HepG2 (cell line): Measurements from ENCODE around the gene ZC3H4. TPM values are rescaled to one million over a fixed set of nuclear protein-coding genes. Genes with fewer than 3 reads are reported as not detected.

ENCODE experiments used
- ATAC-seq: fragments of 200-7000 bp; cut with Tn5 transposase; 3 replicates; pipeline ENCODE4 v1.9.1; 2020; ENCODE audit warnings: mild to moderate bottlenecking, moderate library complexity
- BruUV-seq: library from RNA; stranded (reverse); fragments of 400-500 nt; replicated peaks from 2 replicates; lab custom pipeline; 2021; lab: Mats Ljungman, UMichigan
- CTCF ChIA-PET: fragments of 300-600 bp; formaldehyde crosslinking; extraction: SDS; loops from one replicate; lab custom pipeline; 2021; ENCODE audit warnings: low total read pairs, inconsistent platforms, low intra/inter-chr PET ratio; lab: Yijun Ruan, JAX
- POLR2A ChIA-PET: fragments of 350-600 bp; sonication (Branson Sonifier 250); formaldehyde crosslinking; loops from one replicate; lab custom pipeline; 2020; ENCODE audit warnings: antibody characterized with exemption, inconsistent platforms; lab: Yijun Ruan, JAX
- DNase-seq: peaks from one replicate; pipeline ENCODE4 v3.0.0-alpha.2; 2015; ENCODE audit warnings: low spot score
- FAIRE-seq: peaks from 3 replicates; lab custom pipeline; 2011; peaks lifted over from hg19 to GRCh38; lab: Jason Lieb, UNC
- H2AFZ ChIP-seq: one replicate; pipeline ENCODE4 v1.6.1; 2011; ENCODE audit warnings: low read length, inconsistent platforms
- H3K27ac ChIP-seq: fragments of 300-600 bp; 3 replicates; pipeline ENCODE4 v1.8.0; 2011; ENCODE audit warnings: mixed run types, mild to moderate bottlenecking, mixed read lengths, low read length, inconsistent platforms; ENCODE audit not compliant: insufficient read depth; ENCODE audit errors: extremely low read length
- H3K27me3 ChIP-seq, 2 experiments: fragments of 200-600 bp in 1 of 2; 2 replicates in 1 of 2; 3 replicates in 1 of 2; pipeline versions ENCODE4 v1.6.0 to v1.8.0; 2011; ENCODE audit warnings: low read length in 2 of 2, mild to moderate bottlenecking in 2 of 2, moderate library complexity in 2 of 2, inconsistent platforms in 1 of 2; ENCODE audit not compliant: insufficient read depth in 2 of 2, control insufficient read depth in 1 of 2
- H3K36me3 ChIP-seq, 2 experiments: fragments of 200-600 bp in 1 of 2; replicated peaks in 1 of 2; 2 replicates in 1 of 2; 3 replicates in 1 of 2; pipeline versions ENCODE4 v1.5.1 to v1.8.0; 2011; ENCODE audit warnings: low read length in 2 of 2, inconsistent platforms in 1 of 2; ENCODE audit not compliant: insufficient read depth in 2 of 2, control insufficient read depth in 1 of 2
- H3K4me1 ChIP-seq: 2 replicates; pipeline ENCODE4 v1.5.1; 2012; ENCODE audit warnings: low read length, inconsistent platforms; ENCODE audit not compliant: insufficient read depth
- H3K4me2 ChIP-seq: 2 replicates; pipeline ENCODE4 v1.6.0; 2011; ENCODE audit warnings: low read depth, low read length, inconsistent platforms
- H3K4me3 ChIP-seq, 3 experiments: fragments of 200-600 bp in 1 of 3; sonication (generic), shearing (Covaris generic) in 1 of 3; replicated peaks in 1 of 3; 2 replicates each; pipeline ENCODE4 v1.5.1; 2011 to 2016; ENCODE audit warnings: low read length in 3 of 3, inconsistent platforms in 2 of 3, low read depth in 2 of 3, mild to moderate bottlenecking in 2 of 3, control low read depth in 1 of 3, mixed read lengths in 1 of 3; ENCODE audit not compliant: insufficient read depth in 1 of 3
- H3K79me2 ChIP-seq: one replicate; pipeline ENCODE4 v1.6.1; 2011; ENCODE audit warnings: low read length, inconsistent platforms; ENCODE audit not compliant: insufficient read depth
- H3K9ac ChIP-seq: 2 replicates; pipeline ENCODE4 v1.6.0; 2011; ENCODE audit warnings: mild to moderate bottlenecking, low read depth, low read length, inconsistent platforms; ENCODE audit not compliant: insufficient read depth
- H3K9me3 ChIP-seq: 2 replicates; pipeline ENCODE4 v1.5.1; 2012; ENCODE audit warnings: mild to moderate bottlenecking, low read length
- H4K20me1 ChIP-seq: 2 replicates; pipeline ENCODE4 v1.6.0; 2011; ENCODE audit warnings: inconsistent platforms, mild to moderate bottlenecking, low read length, moderate library complexity; ENCODE audit not compliant: insufficient read depth
- ATF1 ChIP-seq: IDR thresholded peaks from 2 replicates; pipeline ENCODE4 v1.6.1; 2016; ENCODE audit warnings: mild to moderate bottlenecking, control low read depth
- HDAC2 ChIP-seq: sonication (generic); formaldehyde crosslinking; IDR thresholded peaks from 2 replicates; pipeline ENCODE4 v1.4.0; 2020; ENCODE audit warnings: missing genetic modification reagents
- REXO4 ChIP-seq: sonication (generic); formaldehyde crosslinking; IDR thresholded peaks from 2 replicates; pipeline ENCODE4 v1.8.0; 2022; ENCODE audit warnings: missing genetic modification reagents, mild to moderate bottlenecking, borderline replicate concordance
- SALL2 ChIP-seq: sonication (generic); formaldehyde crosslinking; IDR thresholded peaks from 2 replicates; pipeline ENCODE4 v1.8.1; 2023; ENCODE audit warnings: mild to moderate bottlenecking, missing genetic modification reagents, inconsistent platforms
- SMC3 ChIP-seq: IDR thresholded peaks from 2 replicates; pipeline ENCODE4 v1.6.1; 2011; ENCODE audit warnings: low read length, improper control_type of control experiment
- WIZ ChIP-seq: sonication (generic); formaldehyde crosslinking; IDR thresholded peaks from 2 replicates; pipeline ENCODE4 v1.5.1; 2020; ENCODE audit warnings: mild to moderate bottlenecking, missing genetic modification reagents
- ZNF3 ChIP-seq: IDR thresholded peaks from 2 replicates; pipeline ENCODE4 v1.7.0; 2017; ENCODE audit warnings: inconsistent platforms
- ZNF33A ChIP-seq: sonication (generic); formaldehyde crosslinking; IDR thresholded peaks from 2 replicates; pipeline ENCODE4 v1.5.1; 2020; ENCODE audit warnings: missing genetic modification reagents, mild to moderate bottlenecking, moderate library complexity, borderline replicate concordance
- ZNF496 ChIP-seq: sonication (generic); formaldehyde crosslinking; IDR thresholded peaks from 2 replicates; pipeline ENCODE4 v1.8.1; 2023; ENCODE audit warnings: mild to moderate bottlenecking, moderate library complexity, missing genetic modification reagents; ENCODE audit not compliant: insufficient replicate concordance
- ZNF557 ChIP-seq: sonication (generic); formaldehyde crosslinking; IDR thresholded peaks from 2 replicates; pipeline ENCODE4 v1.4.0; 2020; ENCODE audit warnings: missing genetic modification reagents
- ZNF652 ChIP-seq: IDR thresholded peaks from 2 replicates; pipeline ENCODE4 v1.6.1; 2016; ENCODE audit warnings: low read depth, borderline replicate concordance
- ZNF709 ChIP-seq: sonication (generic); formaldehyde crosslinking; IDR thresholded peaks from 2 replicates; pipeline ENCODE4 v1.5.0; 2020; ENCODE audit warnings: mild to moderate bottlenecking, missing genetic modification reagents
- WGBS: methylation state at CpG from one replicate; pipeline ENCODE4 v1.1.6; 2017; ENCODE audit warnings: low lambda C conversion rate; 5-methylcytosine and 5-hydroxymethylcytosine counted together
- in situ Hi-C: cut with HindIII; loops from 2 replicates; pipeline ENCODE4 v1.10.0; 2017; ENCODE audit warnings: low pct_unique_long_range_greater_than_20kb; ENCODE audit not compliant: extremely low pct_ligation_motif_present
- intact Hi-C: fragments of 100-400 bp; cut with micrococcal nuclease; formaldehyde crosslinking; loops from one replicate; pipeline ENCODE4 v1.10.0; 2022; ENCODE audit not compliant: unreplicated experiment
- polyA plus RNA-seq, 8 experiments: library from polyadenylated mRNA; depleted of rRNA in 3 of 8; stranded (reverse) in 7 of 8; unstranded in 1 of 8; fragments of >200 nt; fragmentation: Illumina TruSeq in 4 of 8; extraction: Trizol in 4 of 8; gene quantifications; 2 replicates each; pipeline versions ENCODE4 v1.2.1 to v1.2.3, GENCODE V29; 2011 to 2016; ENCODE audit warnings: low read depth in 4 of 8, missing spikeins in 1 of 8, mixed read lengths in 1 of 8; ENCODE audit not compliant: insufficient read depth in 1 of 8
- total RNA-seq, 5 experiments: library from RNA; depleted of rRNA; stranded (reverse); fragments of >200 nt; fragmentation: Illumina TruSeq; extraction: Trizol; gene quantifications; 2 replicates each; pipeline ENCODE4 v1.2.3, GENCODE V29; 2016; ENCODE audit warnings: low read depth in 1 of 5
- TF ChIP-seq, protein P1 (sequence below): sonication (generic); formaldehyde crosslinking; IDR thresholded peaks from 2 replicates; pipeline ENCODE4 v1.8.1; 2023; ENCODE audit warnings: mild to moderate bottlenecking, missing genetic modification reagents
- TF ChIP-seq, protein P2 (sequence below): IDR thresholded peaks from 2 replicates; pipeline ENCODE4 v1.6.1; 2016; ENCODE audit warnings: low read depth, control low read depth
- TF ChIP-seq, protein P3 (sequence below): IDR thresholded peaks from 2 replicates; pipeline ENCODE4 v1.6.1; 2016; ENCODE audit warnings: missing compliant biosample characterization, missing genetic modification reagents, borderline replicate concordance
- TF ChIP-seq, protein P4 (sequence below): sonication (generic); formaldehyde crosslinking; IDR thresholded peaks from 2 replicates; pipeline ENCODE4 v1.5.1; 2020; ENCODE audit warnings: missing genetic modification reagents, mild to moderate bottlenecking, borderline replicate concordance

Gene ZC3H4
- total and polyA plus RNA-seq, 2 of the 13 experiments (the other 11 are each of a cell fraction or from before 2014, with no cell fraction given): 1.8 to 10.7 TPM

DNA sequence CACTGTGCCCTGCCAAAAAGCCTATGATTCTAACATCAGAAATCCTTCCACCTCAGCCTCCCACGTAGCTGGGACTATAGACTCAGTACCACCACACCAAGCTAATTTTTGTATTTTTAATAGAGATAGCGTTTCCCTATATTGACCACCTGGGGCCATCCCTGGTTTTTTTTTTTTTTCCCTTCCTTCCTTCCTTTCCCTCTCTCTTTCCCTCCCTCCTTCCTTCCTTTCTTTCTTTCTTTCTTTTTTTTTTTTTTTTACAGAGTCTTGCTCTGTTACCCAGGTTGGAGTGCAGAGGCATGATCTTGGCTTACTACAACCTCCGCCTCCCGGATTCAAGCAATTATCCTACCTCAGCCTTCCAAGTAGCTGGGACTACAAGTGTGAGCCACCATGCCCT, 16.0 kb upstream of the ZC3H4 start:
- no peak for DNase-seq
- 95% methylated on average over 4 of the region's 4 CpGs for WGBS

More for the DNA sequence above, 16.0 kb upstream of the ZC3H4 start:
- Histone ChIP-seq H3K4me3 (no peak overlapping the region), H3K79me2 (peaks cover 37% of the 10 kb centered on the region), H3K27me3 (no peaks in the 10 kb centered on the region; a peak in 1 of 5 replicates), H3K36me3 (no peaks in the 10 kb centered on the region), H2AFZ (no peak overlapping the region), H3K9me3 (no peaks in the 10 kb centered on the region), H3K27ac (no peak overlapping the region), H3K4me2 (no peak overlapping the region), H4K20me1 (peaks cover 12% of the 10 kb centered on the region; the same call in 1 of the 2 replicates), H3K4me1 (peaks cover 43% of the 10 kb centered on the region), H3K9ac (no peak overlapping the region)
- CTCF ChIA-PET: no interaction called here
- POLR2A ChIA-PET: no interaction called here
- no TSS peak for BruUV-seq
- intact Hi-C loops: no loop called here
- ATAC-seq (no peak), FAIRE-seq (no peak)
- TF ChIP-seq, protein P1, sequence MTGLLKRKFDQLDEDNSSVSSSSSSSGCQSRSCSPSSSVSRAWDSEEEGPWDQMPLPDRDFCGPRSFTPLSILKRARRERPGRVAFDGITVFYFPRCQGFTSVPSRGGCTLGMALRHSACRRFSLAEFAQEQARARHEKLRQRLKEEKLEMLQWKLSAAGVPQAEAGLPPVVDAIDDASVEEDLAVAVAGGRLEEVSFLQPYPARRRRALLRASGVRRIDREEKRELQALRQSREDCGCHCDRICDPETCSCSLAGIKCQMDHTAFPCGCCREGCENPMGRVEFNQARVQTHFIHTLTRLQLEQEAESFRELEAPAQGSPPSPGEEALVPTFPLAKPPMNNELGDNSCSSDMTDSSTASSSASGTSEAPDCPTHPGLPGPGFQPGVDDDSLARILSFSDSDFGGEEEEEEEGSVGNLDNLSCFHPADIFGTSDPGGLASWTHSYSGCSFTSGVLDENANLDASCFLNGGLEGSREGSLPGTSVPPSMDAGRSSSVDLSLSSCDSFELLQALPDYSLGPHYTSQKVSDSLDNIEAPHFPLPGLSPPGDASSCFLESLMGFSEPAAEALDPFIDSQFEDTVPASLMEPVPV (CRISPR knock-in tag): no peak
- no peak for TF ChIP-seq REXO4
- TF ChIP-seq ZNF709 (CRISPR knock-in tag): no peak
- TF ChIP-seq SMC3: no peak
- TF ChIP-seq, protein P2, sequence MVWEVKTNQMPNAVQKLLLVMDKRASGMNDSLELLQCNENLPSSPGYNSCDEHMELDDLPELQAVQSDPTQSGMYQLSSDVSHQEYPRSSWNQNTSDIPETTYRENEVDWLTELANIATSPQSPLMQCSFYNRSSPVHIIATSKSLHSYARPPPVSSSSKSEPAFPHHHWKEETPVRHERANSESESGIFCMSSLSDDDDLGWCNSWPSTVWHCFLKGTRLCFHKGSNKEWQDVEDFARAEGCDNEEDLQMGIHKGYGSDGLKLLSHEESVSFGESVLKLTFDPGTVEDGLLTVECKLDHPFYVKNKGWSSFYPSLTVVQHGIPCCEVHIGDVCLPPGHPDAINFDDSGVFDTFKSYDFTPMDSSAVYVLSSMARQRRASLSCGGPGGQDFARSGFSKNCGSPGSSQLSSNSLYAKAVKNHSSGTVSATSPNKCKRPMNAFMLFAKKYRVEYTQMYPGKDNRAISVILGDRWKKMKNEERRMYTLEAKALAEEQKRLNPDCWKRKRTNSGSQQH: no peak
- TF ChIP-seq, protein P3, sequence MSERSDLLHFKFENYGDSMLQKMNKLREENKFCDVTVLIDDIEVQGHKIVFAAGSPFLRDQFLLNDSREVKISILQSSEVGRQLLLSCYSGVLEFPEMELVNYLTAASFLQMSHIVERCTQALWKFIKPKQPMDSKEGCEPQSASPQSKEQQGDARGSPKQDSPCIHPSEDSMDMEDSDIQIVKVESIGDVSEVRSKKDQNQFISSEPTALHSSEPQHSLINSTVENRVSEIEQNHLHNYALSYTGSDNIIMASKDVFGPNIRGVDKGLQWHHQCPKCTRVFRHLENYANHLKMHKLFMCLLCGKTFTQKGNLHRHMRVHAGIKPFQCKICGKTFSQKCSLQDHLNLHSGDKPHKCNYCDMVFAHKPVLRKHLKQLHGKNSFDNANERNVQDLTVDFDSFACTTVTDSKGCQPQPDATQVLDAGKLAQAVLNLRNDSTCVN (CRISPR knock-in tag): no peak
- no peak for TF ChIP-seq ZNF652 (CRISPR knock-in tag)
- TF ChIP-seq WIZ (CRISPR knock-in tag): no peak
- TF ChIP-seq ATF1 (CRISPR knock-in tag): no peak
- TF ChIP-seq ZNF33A (CRISPR knock-in tag): no peak
- TF ChIP-seq ZNF3: no peak
- TF ChIP-seq, protein P4, sequence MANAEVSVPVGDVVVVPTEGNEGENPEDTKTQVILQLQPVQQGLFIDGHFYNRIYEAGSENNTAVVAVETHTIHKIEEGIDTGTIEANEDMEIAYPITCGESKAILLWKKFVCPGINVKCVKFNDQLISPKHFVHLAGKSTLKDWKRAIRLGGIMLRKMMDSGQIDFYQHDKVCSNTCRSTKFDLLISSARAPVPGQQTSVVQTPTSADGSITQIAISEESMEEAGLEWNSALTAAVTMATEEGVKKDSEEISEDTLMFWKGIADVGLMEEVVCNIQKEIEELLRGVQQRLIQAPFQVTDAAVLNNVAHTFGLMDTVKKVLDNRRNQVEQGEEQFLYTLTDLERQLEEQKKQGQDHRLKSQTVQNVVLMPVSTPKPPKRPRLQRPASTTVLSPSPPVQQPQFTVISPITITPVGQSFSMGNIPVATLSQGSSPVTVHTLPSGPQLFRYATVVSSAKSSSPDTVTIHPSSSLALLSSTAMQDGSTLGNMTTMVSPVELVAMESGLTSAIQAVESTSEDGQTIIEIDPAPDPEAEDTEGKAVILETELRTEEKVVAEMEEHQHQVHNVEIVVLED (CRISPR knock-in tag): no peak
- no peak for TF ChIP-seq ZNF496 (CRISPR knock-in tag)
- no peak for TF ChIP-seq SALL2 (CRISPR knock-in tag)
- no peak for TF ChIP-seq HDAC2 (CRISPR knock-in tag)
- no peak for TF ChIP-seq ZNF557 (CRISPR knock-in tag)
- in situ Hi-C loops: loop anchor here (5.0 to 10.0 kb wide), 2 partner anchors 52 to 105 kb away; no protein-coding TSS in a partner anchor
